GM23338 (cell line): ENCODE data around the gene TNFRSF12A. TPM values are rescaled to one million over a fixed set of nuclear protein-coding genes. Genes with fewer than 3 reads are reported as not detected.

Experiments
- ATAC-seq: fragments of 200-7000 bp; cut with Tn5 transposase; 3 replicates; pipeline ENCODE4 v1.9.1; 2020
- DNase-seq: peaks from one replicate; pipeline ENCODE4 v3.0.0-alpha.2; 2015; ENCODE audit warnings: low spot score
- H2AFZ ChIP-seq: fragments of 200-600 bp; sonication (generic); 2 replicates; pipeline ENCODE4 v1.8.0; 2016; ENCODE audit warnings: antibody characterized with exemption, mild to moderate bottlenecking, moderate library complexity
- H3F3A ChIP-seq: fragments of 200-600 bp; sonication (generic); replicated peaks from 2 replicates; pipeline ENCODE4 v1.8.0; 2017; ENCODE audit warnings: antibody characterized with exemption, mixed run types, low read depth
- H3K27ac ChIP-seq: fragments of 200-600 bp; sonication (generic); 2 replicates; pipeline ENCODE4 v1.6.1; 2016; ENCODE audit warnings: low read depth
- H3K27me3 ChIP-seq: fragments of 200-600 bp; sonication (generic); 2 replicates; pipeline ENCODE4 v1.8.0; 2016; ENCODE audit warnings: mild to moderate bottlenecking, mixed run types, moderate library complexity; ENCODE audit not compliant: insufficient read depth
- H3K36me3 ChIP-seq: fragments of 200-600 bp; sonication (generic); 2 replicates; pipeline ENCODE4 v1.8.0; 2016; ENCODE audit warnings: mild to moderate bottlenecking; ENCODE audit not compliant: insufficient read depth
- H3K4me1 ChIP-seq: fragments of 200-600 bp; sonication (generic); 2 replicates; pipeline ENCODE4 v1.8.0; 2016; ENCODE audit warnings: mild to moderate bottlenecking, moderate library complexity; ENCODE audit not compliant: insufficient read depth
- H3K4me2 ChIP-seq: fragments of 200-600 bp; sonication (generic); 2 replicates; pipeline ENCODE4 v1.7.1; 2017; ENCODE audit warnings: mixed run types
- H3K4me3 ChIP-seq: fragments of 200-600 bp; sonication (generic); 2 replicates; pipeline ENCODE4 v1.6.1; 2016; ENCODE audit warnings: mixed run types
- H3K79me2 ChIP-seq: fragments of 200-600 bp; sonication (generic); replicated peaks from 2 replicates; pipeline ENCODE4 v1.8.0; 2017; ENCODE audit warnings: mild to moderate bottlenecking; ENCODE audit not compliant: insufficient read depth
- H3K9me2 ChIP-seq: fragments of 200-600 bp; sonication (generic); 2 replicates; pipeline ENCODE4 v1.8.0; 2017; ENCODE audit not compliant: insufficient read depth
- H4K20me1 ChIP-seq: fragments of 200-600 bp; sonication (generic); replicated peaks from 2 replicates; pipeline ENCODE4 v1.8.0; 2017; ENCODE audit warnings: mild to moderate bottlenecking; ENCODE audit not compliant: insufficient read depth
- H3K27ac Mint-ChIP-seq: 2 replicates; pipeline ENCODE4 v1.8.0; 2020; ENCODE audit warnings: inconsistent platforms, mild to moderate bottlenecking, moderate library complexity, mixed read lengths
- H3K27me3 Mint-ChIP-seq: 3 replicates; pipeline ENCODE4 v1.8.0; 2022; ENCODE audit warnings: low read depth, mild to moderate bottlenecking, moderate library complexity, mixed read lengths, inconsistent platforms; ENCODE audit not compliant: insufficient read depth, poor library complexity
- H3K36me3 Mint-ChIP-seq: 3 replicates; pipeline ENCODE4 v1.8.0; 2021; ENCODE audit warnings: low read depth, mild to moderate bottlenecking, inconsistent platforms, moderate library complexity, mixed read lengths
- H3K4me1 Mint-ChIP-seq: 3 replicates; pipeline ENCODE4 v1.8.0; 2020; ENCODE audit warnings: mild to moderate bottlenecking, inconsistent platforms, mixed read lengths
- H3K4me3 Mint-ChIP-seq: 3 replicates; pipeline ENCODE4 v1.8.0; 2021; ENCODE audit warnings: moderate library complexity, mild to moderate bottlenecking, inconsistent platforms, mixed read lengths
- H3K9me3 Mint-ChIP-seq: 3 replicates; pipeline ENCODE4 v1.8.0; 2020; ENCODE audit warnings: moderate library complexity, mild to moderate bottlenecking, inconsistent platforms, mixed read lengths
- CREB1 ChIP-seq: fragments of 250-450 bp; sonication (Bioruptor Pico); IDR thresholded peaks from 2 replicates; pipeline ENCODE4 v1.5.0; 2020; ENCODE audit warnings: low read depth, mild to moderate bottlenecking, moderate library complexity
- CTCF ChIP-seq, 2 experiments: fragments of 200-600 bp in 1 of 2; sonication (generic) in 1 of 2; conservative IDR thresholded peaks; 2 replicates each; pipeline versions ENCODE4 v1.5.1 to v1.6.1; 2016 to 2017; ENCODE audit warnings: antibody characterized with exemption in 2 of 2, low read depth in 2 of 2, mild to moderate bottlenecking in 2 of 2, moderate library complexity in 1 of 2
- EZH2 ChIP-seq: fragments of 200-600 bp; sonication (generic); IDR thresholded peaks from one replicate; pipeline ENCODE4 v1.8.0; 2017; ENCODE audit warnings: antibody characterized with exemption, mild to moderate bottlenecking, low read depth; ENCODE audit not compliant: unreplicated experiment
- EZH2phosphoT487 ChIP-seq: fragments of 200-600 bp; sonication (generic); IDR thresholded peaks from one replicate; pipeline ENCODE4 v1.8.1; 2018; ENCODE audit warnings: antibody characterized with exemption; ENCODE audit not compliant: unreplicated experiment
- JUNB ChIP-seq: IDR thresholded peaks from one replicate; pipeline ENCODE4 v1.6.1; 2016; ENCODE audit warnings: antibody characterized with exemption; ENCODE audit not compliant: unreplicated experiment
- NANOG ChIP-seq: IDR thresholded peaks from 2 replicates; pipeline ENCODE4 v1.6.1; 2016; ENCODE audit warnings: antibody characterized with exemption, borderline replicate concordance
- POLR2AphosphoS5 ChIP-seq: IDR thresholded peaks from 2 replicates; pipeline ENCODE4 v1.6.1; 2016; ENCODE audit warnings: antibody characterized with exemption, low read depth
- STAT1 ChIP-seq: IDR thresholded peaks from one replicate; pipeline ENCODE4 v1.6.1; 2016; ENCODE audit warnings: antibody characterized with exemption; ENCODE audit not compliant: unreplicated experiment
- ZNF114 ChIP-seq: fragments of 250-450 bp; sonication (Bioruptor Pico); IDR thresholded peaks from 2 replicates; pipeline ENCODE4 v1.5.0; 2020; ENCODE audit warnings: mild to moderate bottlenecking, moderate library complexity
- ZNF331 ChIP-seq: fragments of 250-450 bp; sonication (Bioruptor Pico); IDR thresholded peaks from 2 replicates; pipeline ENCODE4 v1.5.0; 2020; ENCODE audit warnings: low read depth, mild to moderate bottlenecking, moderate library complexity
- polyA plus RNA-seq: library from polyadenylated mRNA; unstranded; fragments of >200 nt; fragmentation: Nextera tagmentation; extraction: Ambion mirVana; gene quantifications from 2 replicates; pipeline ENCODE4 v1.2.1, GENCODE V29; 2016
- total RNA-seq: library from RNA; depleted of rRNA; stranded (reverse); fragments of >200 nt; shearing (Covaris generic); gene quantifications from 2 replicates; pipeline ENCODE4 v1.2.3, GENCODE V29; 2014
- TF ChIP-seq, protein P1 (sequence below): fragments of 250-450 bp; sonication (Bioruptor Pico); IDR thresholded peaks from 2 replicates; pipeline ENCODE4 v1.5.0; 2020; ENCODE audit warnings: mild to moderate bottlenecking, moderate library complexity
- TF ChIP-seq, protein P2 (sequence below): IDR thresholded peaks from one replicate; pipeline ENCODE4 v1.6.1; 2018; ENCODE audit warnings: antibody characterized with exemption; ENCODE audit not compliant: unreplicated experiment
- TF ChIP-seq, protein P3 (sequence below): IDR thresholded peaks from 2 replicates; pipeline ENCODE4 v1.6.1; 2016; ENCODE audit warnings: antibody characterized with exemption

TNFRSF12A gene
- total and polyA plus RNA-seq, 2 experiments from 2014 or later: 78.0 to 152 TPM

GRCh38 chr16:2977440-2977839 is 42.7 kb upstream of the TNFRSF12A start:
- Mint-ChIP-seq H3K36me3 (peaks cover 31% of the 10 kb centered on the region), H3K27ac (no peak overlapping the region), H3K4me1 (peaks cover 21% of the 10 kb centered on the region), H3K27me3 (peaks cover 14% of the 10 kb centered on the region), H3K4me3 (0 out of 3 replicates have a peak overlapping the region, but pooled peaks have one; percentile 19), H3K9me3 (peaks cover 2% of the 10 kb centered on the region; the same call in 2 of the 3 replicates)
- H3K9me2 ChIP-seq: no peaks in the 10 kb centered on the region
- 0 out of 2 replicates have a peak, but pooled peaks cover 3% of the 10 kb centered on the region for H3K36me3 ChIP-seq
- H3K4me2 ChIP-seq: no peak overlapping the region
- H3F3A ChIP-seq: peaks cover 24% of the 10 kb centered on the region
- DNase-seq (no peak), ATAC-seq (no peak)
- H3K27me3 ChIP-seq: no peaks in the 10 kb centered on the region
- H3K27ac ChIP-seq: no peak overlapping the region
- H4K20me1 ChIP-seq: peaks cover 8% of the 10 kb centered on the region; the same call in 1 of the 2 replicates
- TF ChIP-seq CREB1 (CRISPR knock-in tag): no peak
- TF ChIP-seq ZNF331 (CRISPR knock-in tag): no peak
- no peak for TF ChIP-seq JUNB
- no peak for TF ChIP-seq EZH2
- TF ChIP-seq NANOG: no peak
- no peak for TF ChIP-seq EZH2phosphoT487
- TF ChIP-seq CTCF (conservative IDR thresholded peaks at IDR 0.05; ENCODE audit: low read depth in 2 of 2): no peak
- no peak for TF ChIP-seq POLR2AphosphoS5
- TF ChIP-seq, protein P1, sequence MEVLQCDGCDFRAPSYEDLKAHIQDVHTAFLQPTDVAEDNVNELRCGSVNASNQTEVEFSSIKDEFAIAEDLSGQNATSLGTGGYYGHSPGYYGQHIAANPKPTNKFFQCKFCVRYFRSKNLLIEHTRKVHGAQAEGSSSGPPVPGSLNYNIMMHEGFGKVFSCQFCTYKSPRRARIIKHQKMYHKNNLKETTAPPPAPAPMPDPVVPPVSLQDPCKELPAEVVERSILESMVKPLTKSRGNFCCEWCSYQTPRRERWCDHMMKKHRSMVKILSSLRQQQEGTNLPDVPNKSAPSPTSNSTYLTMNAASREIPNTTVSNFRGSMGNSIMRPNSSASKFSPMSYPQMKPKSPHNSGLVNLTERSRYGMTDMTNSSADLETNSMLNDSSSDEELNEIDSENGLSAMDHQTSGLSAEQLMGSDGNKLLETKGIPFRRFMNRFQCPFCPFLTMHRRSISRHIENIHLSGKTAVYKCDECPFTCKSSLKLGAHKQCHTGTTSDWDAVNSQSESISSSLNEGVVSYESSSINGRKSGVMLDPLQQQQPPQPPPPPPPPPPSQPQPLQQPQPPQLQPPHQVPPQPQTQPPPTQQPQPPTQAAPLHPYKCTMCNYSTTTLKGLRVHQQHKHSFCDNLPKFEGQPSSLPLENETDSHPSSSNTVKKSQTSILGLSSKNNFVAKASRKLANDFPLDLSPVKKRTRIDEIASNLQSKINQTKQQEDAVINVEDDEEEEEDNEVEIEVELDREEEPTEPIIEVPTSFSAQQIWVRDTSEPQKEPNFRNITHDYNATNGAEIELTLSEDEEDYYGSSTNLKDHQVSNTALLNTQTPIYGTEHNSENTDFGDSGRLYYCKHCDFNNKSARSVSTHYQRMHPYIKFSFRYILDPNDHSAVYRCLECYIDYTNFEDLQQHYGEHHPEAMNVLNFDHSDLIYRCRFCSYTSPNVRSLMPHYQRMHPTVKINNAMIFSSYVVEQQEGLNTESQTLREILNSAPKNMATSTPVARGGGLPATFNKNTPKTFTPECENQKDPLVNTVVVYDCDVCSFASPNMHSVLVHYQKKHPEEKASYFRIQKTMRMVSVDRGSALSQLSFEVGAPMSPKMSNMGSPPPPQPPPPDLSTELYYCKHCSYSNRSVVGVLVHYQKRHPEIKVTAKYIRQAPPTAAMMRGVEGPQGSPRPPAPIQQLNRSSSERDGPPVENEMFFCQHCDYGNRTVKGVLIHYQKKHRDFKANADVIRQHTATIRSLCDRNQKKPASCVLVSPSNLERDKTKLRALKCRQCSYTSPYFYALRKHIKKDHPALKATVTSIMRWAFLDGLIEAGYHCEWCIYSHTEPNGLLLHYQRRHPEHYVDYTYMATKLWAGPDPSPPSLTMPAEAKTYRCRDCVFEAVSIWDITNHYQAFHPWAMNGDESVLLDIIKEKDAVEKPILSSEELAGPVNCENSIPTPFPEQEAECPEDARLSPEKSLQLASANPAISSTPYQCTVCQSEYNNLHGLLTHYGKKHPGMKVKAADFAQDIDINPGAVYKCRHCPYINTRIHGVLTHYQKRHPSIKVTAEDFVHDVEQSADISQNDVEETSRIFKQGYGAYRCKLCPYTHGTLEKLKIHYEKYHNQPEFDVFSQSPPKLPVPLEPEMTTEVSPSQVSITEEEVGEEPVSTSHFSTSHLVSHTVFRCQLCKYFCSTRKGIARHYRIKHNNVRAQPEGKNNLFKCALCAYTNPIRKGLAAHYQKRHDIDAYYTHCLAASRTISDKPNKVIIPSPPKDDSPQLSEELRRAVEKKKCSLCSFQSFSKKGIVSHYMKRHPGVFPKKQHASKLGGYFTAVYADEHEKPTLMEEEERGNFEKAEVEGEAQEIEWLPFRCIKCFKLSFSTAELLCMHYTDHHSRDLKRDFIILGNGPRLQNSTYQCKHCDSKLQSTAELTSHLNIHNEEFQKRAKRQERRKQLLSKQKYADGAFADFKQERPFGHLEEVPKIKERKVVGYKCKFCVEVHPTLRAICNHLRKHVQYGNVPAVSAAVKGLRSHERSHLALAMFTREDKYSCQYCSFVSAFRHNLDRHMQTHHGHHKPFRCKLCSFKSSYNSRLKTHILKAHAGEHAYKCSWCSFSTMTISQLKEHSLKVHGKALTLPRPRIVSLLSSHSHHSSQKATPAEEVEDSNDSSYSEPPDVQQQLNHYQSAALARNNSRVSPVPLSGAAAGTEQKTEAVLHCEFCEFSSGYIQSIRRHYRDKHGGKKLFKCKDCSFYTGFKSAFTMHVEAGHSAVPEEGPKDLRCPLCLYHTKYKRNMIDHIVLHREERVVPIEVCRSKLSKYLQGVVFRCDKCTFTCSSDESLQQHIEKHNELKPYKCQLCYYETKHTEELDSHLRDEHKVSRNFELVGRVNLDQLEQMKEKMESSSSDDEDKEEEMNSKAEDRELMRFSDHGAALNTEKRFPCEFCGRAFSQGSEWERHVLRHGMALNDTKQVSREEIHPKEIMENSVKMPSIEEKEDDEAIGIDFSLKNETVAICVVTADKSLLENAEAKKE: no peak
- no peak for TF ChIP-seq ZNF114 (CRISPR knock-in tag)
- TF ChIP-seq, protein P2, sequence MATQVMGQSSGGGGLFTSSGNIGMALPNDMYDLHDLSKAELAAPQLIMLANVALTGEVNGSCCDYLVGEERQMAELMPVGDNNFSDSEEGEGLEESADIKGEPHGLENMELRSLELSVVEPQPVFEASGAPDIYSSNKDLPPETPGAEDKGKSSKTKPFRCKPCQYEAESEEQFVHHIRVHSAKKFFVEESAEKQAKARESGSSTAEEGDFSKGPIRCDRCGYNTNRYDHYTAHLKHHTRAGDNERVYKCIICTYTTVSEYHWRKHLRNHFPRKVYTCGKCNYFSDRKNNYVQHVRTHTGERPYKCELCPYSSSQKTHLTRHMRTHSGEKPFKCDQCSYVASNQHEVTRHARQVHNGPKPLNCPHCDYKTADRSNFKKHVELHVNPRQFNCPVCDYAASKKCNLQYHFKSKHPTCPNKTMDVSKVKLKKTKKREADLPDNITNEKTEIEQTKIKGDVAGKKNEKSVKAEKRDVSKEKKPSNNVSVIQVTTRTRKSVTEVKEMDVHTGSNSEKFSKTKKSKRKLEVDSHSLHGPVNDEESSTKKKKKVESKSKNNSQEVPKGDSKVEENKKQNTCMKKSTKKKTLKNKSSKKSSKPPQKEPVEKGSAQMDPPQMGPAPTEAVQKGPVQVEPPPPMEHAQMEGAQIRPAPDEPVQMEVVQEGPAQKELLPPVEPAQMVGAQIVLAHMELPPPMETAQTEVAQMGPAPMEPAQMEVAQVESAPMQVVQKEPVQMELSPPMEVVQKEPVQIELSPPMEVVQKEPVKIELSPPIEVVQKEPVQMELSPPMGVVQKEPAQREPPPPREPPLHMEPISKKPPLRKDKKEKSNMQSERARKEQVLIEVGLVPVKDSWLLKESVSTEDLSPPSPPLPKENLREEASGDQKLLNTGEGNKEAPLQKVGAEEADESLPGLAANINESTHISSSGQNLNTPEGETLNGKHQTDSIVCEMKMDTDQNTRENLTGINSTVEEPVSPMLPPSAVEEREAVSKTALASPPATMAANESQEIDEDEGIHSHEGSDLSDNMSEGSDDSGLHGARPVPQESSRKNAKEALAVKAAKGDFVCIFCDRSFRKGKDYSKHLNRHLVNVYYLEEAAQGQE: no peak
- TF ChIP-seq STAT1: no peak
- TF ChIP-seq, protein P3, sequence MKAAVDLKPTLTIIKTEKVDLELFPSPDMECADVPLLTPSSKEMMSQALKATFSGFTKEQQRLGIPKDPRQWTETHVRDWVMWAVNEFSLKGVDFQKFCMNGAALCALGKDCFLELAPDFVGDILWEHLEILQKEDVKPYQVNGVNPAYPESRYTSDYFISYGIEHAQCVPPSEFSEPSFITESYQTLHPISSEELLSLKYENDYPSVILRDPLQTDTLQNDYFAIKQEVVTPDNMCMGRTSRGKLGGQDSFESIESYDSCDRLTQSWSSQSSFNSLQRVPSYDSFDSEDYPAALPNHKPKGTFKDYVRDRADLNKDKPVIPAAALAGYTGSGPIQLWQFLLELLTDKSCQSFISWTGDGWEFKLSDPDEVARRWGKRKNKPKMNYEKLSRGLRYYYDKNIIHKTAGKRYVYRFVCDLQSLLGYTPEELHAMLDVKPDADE: no peak
- H3K79me2 ChIP-seq: peaks cover 14% of the 10 kb centered on the region
- no peak overlapping the region for H2AFZ ChIP-seq
- H3K4me3 ChIP-seq: no peak overlapping the region
- peaks cover 16% of the 10 kb centered on the region for H3K4me1 ChIP-seq
